ENCODE data around the gene EXOSC5. TPM values are rescaled to one million over a fixed set of nuclear protein-coding genes. Genes with fewer than 3 reads are reported as not detected.

EXOSC5 gene
- total RNA-seq = 10 to 100 TPM; 11.4 to 16.0 (median 14.2) TPM

GRCh38 chr19:41397086-41398049 lies at the start of gene EXOSC5, which contains the start of gene BCKDHA:
EXOSC5 (minus strand) TSS chr19:41397359; CDS start chr19:41397328, 31 bp downstream.
BCKDHA (plus strand) TSS chr19:41397818; CDS start chr19:41397828, 10 bp downstream.
- TF ChIP-seq POLR2AphosphoS5 (IDR thresholded peaks at IDR 0.05) (peak; percentile 73), CTCF (IDR thresholded peaks at IDR 0.05) (peak in 2 of 4 experiments; percentile 13 to 21), EP300 (IDR thresholded peaks at IDR 0.05) (no peak), POLR2A (IDR thresholded peaks at IDR 0.05) (peak; percentile 36 to 62)
- H3K4me3 ChIP-seq = peak within 1 kb of the TSS; percentile 93 to 100
- H3K4me1 ChIP-seq = peaks cover 4 to 62% (median 11%) of the 10 kb centered on the region in 3 donors
- H3K36me3 ChIP-seq = peaks cover 0 to 15% of the 10 kb centered on the region in 2 donors
- peak; percentile 100 for ATAC-seq
- H3K27me3 ChIP-seq = no peaks in the 10 kb centered on the region
- H3K27ac ChIP-seq = peak within 1 kb of the TSS; percentile 86 to 97 (median 92)
- 0 to 9% methylated on average over 6 to 10 of the region's 50 CpGs for WGBS, 2 donors (ENCODE audit: low coverage in 1 of 2)
- H3K9me3 ChIP-seq = no peaks in the 10 kb centered on the region

- TF ChIP-seq CTCF (IDR thresholded peaks at IDR 0.05) (no peak), POLR2A (IDR thresholded peaks at IDR 0.05) (no peak), EP300 (IDR thresholded peaks at IDR 0.05) (no peak), POLR2AphosphoS5 (IDR thresholded peaks at IDR 0.05) (no peak)
- H3K4me1 ChIP-seq = peaks cover 0 to 14% (median 4%) of the 10 kb centered on the region in 3 donors
- H3K27me3 ChIP-seq = peaks cover 60% of the 10 kb centered on the region
- WGBS, 2 donors (ENCODE audit: low coverage in 1 of 2) = 33 to 80% methylated on average over 2 of the region's 5 CpGs
- no peak overlapping the region for H3K27ac ChIP-seq
- no peak for ATAC-seq
- no peaks in the 10 kb centered on the region for H3K9me3 ChIP-seq
- H3K4me3 ChIP-seq = no peak overlapping the region
- H3K36me3 ChIP-seq = no peaks in the 10 kb centered on the region
Observed at GRCh38 chr19:41445575-41445974, 48.4 kb upstream of the EXOSC5 start.

- Histone ChIP-seq H3K4me3 (no peak overlapping the region), H3K27me3 (peaks cover 60% of the 10 kb centered on the region), H3K9me3 (no peaks in the 10 kb centered on the region), H3K36me3 (no peaks in the 10 kb centered on the region), H3K27ac (no peak overlapping the region), H3K4me1 (peaks cover 0 to 15% (median 1%) of the 10 kb centered on the region in 3 donors)
- TF ChIP-seq CTCF (IDR thresholded peaks at IDR 0.05) = no peak
- no peak for TF ChIP-seq POLR2A (IDR thresholded peaks at IDR 0.05)
- TF ChIP-seq POLR2AphosphoS5 (IDR thresholded peaks at IDR 0.05) = no peak
- no peak for TF ChIP-seq EP300 (IDR thresholded peaks at IDR 0.05)
- 59 to 80% methylated on average over 1 to 2 of the region's 6 CpGs for WGBS, 2 donors (ENCODE audit: low coverage in 1 of 2)
- ATAC-seq = no peak
Observed at GRCh38 chr19:41443813-41444455, 46.8 kb upstream of the EXOSC5 start.

- peaks cover 52% of the 10 kb centered on the region for H3K27me3 ChIP-seq
- WGBS, 2 donors (ENCODE audit: low coverage in 1 of 2) = 75 to 83% methylated on average over 1 of the region's 7 CpGs
- peaks cover 0 to 6% of the 10 kb centered on the region in 2 donors for H3K36me3 ChIP-seq
- no peak within 1 kb of the TSS for H3K4me3 ChIP-seq
- no peaks in the 10 kb centered on the region for H3K9me3 ChIP-seq
- H3K4me1 ChIP-seq = peaks cover 0 to 20% (median 0%) of the 10 kb centered on the region in 3 donors
- no peak for TF ChIP-seq POLR2A (IDR thresholded peaks at IDR 0.05)
- TF ChIP-seq CTCF (IDR thresholded peaks at IDR 0.05) = no peak
- TF ChIP-seq POLR2AphosphoS5 (IDR thresholded peaks at IDR 0.05) = no peak
- no peak for TF ChIP-seq EP300 (IDR thresholded peaks at IDR 0.05)
- no peak for ATAC-seq
- no peak within 1 kb of the TSS for H3K27ac ChIP-seq
Observed at GRCh38 chr19:41442473-41443355, 45.6 kb upstream of the EXOSC5 start, which contains the start of gene ERICH4. ERICH4 (plus strand) TSS chr19:41443156; CDS start chr19:41443170, 14 bp downstream.
